HL-60 (cell line): Measurements from ENCODE around the gene PHETA1.

Experiments used
- DNase-seq, 2 experiments: peaks; one replicate each; pipeline ENCODE4 v3.0.0-alpha.2; 2010 to 2020; ENCODE audit warnings: low read depth in 1 of 2, low spot score in 1 of 2
- H3K27ac ChIP-seq: fragments of 250-450 bp; sonication (Bioruptor Pico); replicated peaks from 2 replicates; pipeline ENCODE4 v1.5.1; 2020; ENCODE audit warnings: mild to moderate bottlenecking, moderate library complexity
- H3K27me3 ChIP-seq: fragments of 250-450 bp; sonication (Bioruptor Pico); 2 replicates; pipeline ENCODE4 v1.5.1; 2021; ENCODE audit warnings: mild to moderate bottlenecking, moderate library complexity; ENCODE audit not compliant: insufficient read depth, poor library complexity, severe bottlenecking
- H3K4me3 ChIP-seq: replicated peaks from 2 replicates; pipeline ENCODE4 v1.5.1; 2011; ENCODE audit warnings: mild to moderate bottlenecking, control low read depth, low read length; ENCODE audit not compliant: insufficient read depth
- GABPA ChIP-seq: IDR thresholded peaks from 2 replicates; pipeline ENCODE4 v1.6.1; 2012; ENCODE audit warnings: low read depth
- POLR2AphosphoS5 ChIP-seq: IDR thresholded peaks from 2 replicates; pipeline ENCODE4 v1.6.1; 2012; ENCODE audit warnings: low read depth
- SPI1 ChIP-seq: IDR thresholded peaks from 2 replicates; pipeline ENCODE4 v1.6.1; 2012; ENCODE audit warnings: low read depth, mild to moderate bottlenecking, borderline replicate concordance
- TF ChIP-seq, protein P1 (sequence below): IDR thresholded peaks from 2 replicates; pipeline ENCODE4 v1.6.1; 2012; ENCODE audit warnings: low read depth; ENCODE audit not compliant: insufficient replicate concordance
- TF ChIP-seq, protein P2 (sequence below): IDR thresholded peaks from one replicate; pipeline ENCODE4 v1.5.1; 2011; ENCODE audit warnings: low read length, control low read depth, inconsistent platforms; ENCODE audit not compliant: insufficient read depth

The PHETA1 gene

DNA sequence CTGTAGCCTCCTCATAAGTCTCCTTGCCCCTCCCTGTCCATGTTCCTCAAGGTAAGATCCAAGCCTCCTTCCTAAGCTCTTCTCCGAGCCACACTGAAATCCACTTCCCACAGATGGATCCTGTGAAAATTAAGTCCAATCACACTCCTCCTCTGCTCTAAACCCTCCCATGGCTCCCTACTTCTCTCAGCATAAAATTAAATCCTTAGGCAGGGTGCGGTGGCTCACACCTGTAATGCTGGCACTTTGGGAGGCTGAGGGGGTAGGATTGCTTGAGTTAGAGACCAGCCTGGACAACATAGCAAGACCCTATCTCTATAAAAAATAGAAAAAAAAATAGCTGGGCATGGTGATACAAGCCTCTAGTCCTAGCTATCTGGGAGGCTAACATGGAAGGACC lies 2.3 kb downstream of the PHETA1 start:
- Histone ChIP-seq H3K4me3 (no peak overlapping the region), H3K27me3 (no peaks in the 10 kb centered on the region), H3K27ac (no peak overlapping the region)
- no peak for DNase-seq
- TF ChIP-seq, protein P1, sequence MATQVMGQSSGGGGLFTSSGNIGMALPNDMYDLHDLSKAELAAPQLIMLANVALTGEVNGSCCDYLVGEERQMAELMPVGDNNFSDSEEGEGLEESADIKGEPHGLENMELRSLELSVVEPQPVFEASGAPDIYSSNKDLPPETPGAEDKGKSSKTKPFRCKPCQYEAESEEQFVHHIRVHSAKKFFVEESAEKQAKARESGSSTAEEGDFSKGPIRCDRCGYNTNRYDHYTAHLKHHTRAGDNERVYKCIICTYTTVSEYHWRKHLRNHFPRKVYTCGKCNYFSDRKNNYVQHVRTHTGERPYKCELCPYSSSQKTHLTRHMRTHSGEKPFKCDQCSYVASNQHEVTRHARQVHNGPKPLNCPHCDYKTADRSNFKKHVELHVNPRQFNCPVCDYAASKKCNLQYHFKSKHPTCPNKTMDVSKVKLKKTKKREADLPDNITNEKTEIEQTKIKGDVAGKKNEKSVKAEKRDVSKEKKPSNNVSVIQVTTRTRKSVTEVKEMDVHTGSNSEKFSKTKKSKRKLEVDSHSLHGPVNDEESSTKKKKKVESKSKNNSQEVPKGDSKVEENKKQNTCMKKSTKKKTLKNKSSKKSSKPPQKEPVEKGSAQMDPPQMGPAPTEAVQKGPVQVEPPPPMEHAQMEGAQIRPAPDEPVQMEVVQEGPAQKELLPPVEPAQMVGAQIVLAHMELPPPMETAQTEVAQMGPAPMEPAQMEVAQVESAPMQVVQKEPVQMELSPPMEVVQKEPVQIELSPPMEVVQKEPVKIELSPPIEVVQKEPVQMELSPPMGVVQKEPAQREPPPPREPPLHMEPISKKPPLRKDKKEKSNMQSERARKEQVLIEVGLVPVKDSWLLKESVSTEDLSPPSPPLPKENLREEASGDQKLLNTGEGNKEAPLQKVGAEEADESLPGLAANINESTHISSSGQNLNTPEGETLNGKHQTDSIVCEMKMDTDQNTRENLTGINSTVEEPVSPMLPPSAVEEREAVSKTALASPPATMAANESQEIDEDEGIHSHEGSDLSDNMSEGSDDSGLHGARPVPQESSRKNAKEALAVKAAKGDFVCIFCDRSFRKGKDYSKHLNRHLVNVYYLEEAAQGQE, result no peak
- TF ChIP-seq POLR2AphosphoS5, result no peak
- TF ChIP-seq GABPA, result no peak
- no peak for TF ChIP-seq SPI1
- TF ChIP-seq, protein P2, sequence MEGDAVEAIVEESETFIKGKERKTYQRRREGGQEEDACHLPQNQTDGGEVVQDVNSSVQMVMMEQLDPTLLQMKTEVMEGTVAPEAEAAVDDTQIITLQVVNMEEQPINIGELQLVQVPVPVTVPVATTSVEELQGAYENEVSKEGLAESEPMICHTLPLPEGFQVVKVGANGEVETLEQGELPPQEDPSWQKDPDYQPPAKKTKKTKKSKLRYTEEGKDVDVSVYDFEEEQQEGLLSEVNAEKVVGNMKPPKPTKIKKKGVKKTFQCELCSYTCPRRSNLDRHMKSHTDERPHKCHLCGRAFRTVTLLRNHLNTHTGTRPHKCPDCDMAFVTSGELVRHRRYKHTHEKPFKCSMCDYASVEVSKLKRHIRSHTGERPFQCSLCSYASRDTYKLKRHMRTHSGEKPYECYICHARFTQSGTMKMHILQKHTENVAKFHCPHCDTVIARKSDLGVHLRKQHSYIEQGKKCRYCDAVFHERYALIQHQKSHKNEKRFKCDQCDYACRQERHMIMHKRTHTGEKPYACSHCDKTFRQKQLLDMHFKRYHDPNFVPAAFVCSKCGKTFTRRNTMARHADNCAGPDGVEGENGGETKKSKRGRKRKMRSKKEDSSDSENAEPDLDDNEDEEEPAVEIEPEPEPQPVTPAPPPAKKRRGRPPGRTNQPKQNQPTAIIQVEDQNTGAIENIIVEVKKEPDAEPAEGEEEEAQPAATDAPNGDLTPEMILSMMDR, result no peak

DNA sequence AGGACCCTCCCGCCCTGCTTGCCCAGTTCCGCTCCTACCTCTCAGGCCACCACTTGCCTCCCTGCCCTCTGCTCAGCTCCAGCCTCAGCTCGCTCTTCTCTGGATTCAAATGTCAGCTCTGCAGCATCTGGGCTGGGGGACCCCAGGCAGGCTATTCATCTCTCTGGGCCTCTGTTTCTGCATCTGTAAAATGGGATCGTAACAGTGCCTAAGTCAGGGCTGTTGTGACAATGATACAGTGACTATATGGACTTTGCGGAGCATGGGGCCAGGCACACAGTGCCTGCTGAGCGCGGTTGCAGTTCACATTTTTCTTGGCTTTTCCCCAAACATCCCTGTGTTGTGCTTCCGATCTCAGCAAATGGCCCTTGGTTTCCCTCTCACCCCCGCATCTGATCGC lies 2.8 kb downstream of the PHETA1 start:
- no peak for DNase-seq
- no peaks in the 10 kb centered on the region for H3K27me3 ChIP-seq
- no peak for TF ChIP-seq GABPA
- H3K4me3 ChIP-seq, result no peak overlapping the region
- H3K27ac ChIP-seq, result no peak overlapping the region

DNA sequence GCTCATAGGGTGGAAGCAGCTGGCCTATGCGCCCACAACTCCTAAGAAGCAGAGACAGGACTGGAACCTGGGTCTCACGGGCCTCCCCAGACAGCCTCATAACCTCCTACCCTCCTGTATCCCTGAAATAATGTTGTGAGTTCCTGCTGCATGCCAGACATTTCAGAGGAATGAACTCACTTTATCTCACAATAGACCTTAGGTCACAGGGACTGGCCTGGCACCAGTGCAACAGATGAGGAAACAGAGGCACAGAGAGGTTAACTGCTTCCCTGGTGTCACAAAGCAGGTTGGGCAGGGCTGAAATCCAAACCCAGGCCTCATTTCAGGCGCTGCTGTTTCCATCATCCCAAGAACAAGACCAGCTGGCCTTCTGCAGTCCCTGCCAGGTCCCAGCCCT lies 5.3 kb downstream of the PHETA1 start:
- DNase-seq, result no peak
- Histone ChIP-seq H3K4me3 (no peak overlapping the region), H3K27me3 (no peaks in the 10 kb centered on the region), H3K27ac (no peak overlapping the region)
- TF ChIP-seq POLR2AphosphoS5, result no peak
- TF ChIP-seq SPI1, result no peak
- TF ChIP-seq, protein P2, result no peak
- TF ChIP-seq, protein P1, result no peak
- TF ChIP-seq GABPA, result no peak

DNA sequence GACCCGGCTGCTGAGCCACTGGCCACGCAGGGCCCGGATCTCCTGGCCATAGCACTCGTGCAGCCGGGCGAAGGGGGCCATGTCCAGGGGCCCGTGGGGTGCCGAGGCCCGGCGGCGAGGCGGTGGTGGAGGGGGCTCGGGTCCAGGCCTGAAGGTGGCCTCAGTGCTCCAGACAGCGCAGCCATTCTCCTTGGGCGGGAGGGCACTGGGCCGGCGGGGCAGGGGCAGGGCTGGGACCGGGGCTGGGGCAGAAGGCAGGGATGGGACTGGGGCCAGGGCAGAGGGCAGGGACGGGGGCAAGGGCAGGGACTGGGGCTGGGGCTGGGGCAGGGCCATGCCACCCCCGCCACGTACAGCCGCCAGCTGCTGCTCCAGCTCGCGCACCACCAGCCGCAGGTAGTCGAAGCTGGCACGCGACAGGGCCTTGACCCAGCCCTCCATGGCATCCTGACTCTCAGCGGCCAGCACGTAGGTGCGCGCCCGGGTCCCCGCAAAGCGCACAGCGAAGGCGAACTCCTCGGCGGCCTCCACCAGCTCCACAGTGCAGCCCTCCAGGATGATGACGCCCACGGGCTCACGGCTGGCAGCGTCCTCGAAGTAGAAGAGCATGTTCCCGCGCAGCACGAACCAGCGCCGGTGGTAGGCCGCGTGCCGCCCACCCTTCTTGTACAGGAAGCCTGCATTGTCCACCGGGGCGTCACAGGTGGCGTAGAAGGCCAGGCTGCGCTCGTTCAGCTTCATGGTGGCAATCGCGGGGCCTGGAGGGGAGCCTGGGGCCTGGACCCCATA lies 6.0 kb downstream of the PHETA1 start:
- Histone ChIP-seq H3K4me3 (no peak overlapping the region), H3K27ac (no peak overlapping the region), H3K27me3 (no peaks in the 10 kb centered on the region)
- TF ChIP-seq, protein P1, result no peak
- no peak for TF ChIP-seq GABPA
- no peak for TF ChIP-seq SPI1
- no peak for TF ChIP-seq POLR2AphosphoS5
- TF ChIP-seq, protein P2, result no peak
- no peak for DNase-seq
